ENCODE data around the gene EVA1B. TPM values are rescaled to one million over a fixed set of nuclear protein-coding genes. Genes with fewer than 3 reads are reported as not detected.

EVA1B gene
- total and polyA plus RNA-seq, 10 of the 15 experiments (the other 5 are each of a cell fraction or from before 2014, with no cell fraction given) = 0.15 to 6.4 (median 3.0) TPM; not detected in 2

- TF ChIP-seq IRF4 (IDR thresholded peaks at IDR 0.05; ENCODE audit: low read depth, low read length) (no peak), KDM1A (IDR thresholded peaks at IDR 0.05; ENCODE audit: borderline replicate concordance) (no peak), SPI1 (IDR thresholded peaks at IDR 0.05; ENCODE audit: borderline replicate concordance, insufficient read depth, low read depth, low read length) (no peak)
Observed at GRCh38 chr1:36276688-36277087, 46.8 kb downstream of the EVA1B start (continued).

- Histone ChIP-seq H3K36me3 (ENCODE audit: control insufficient read depth in 2 of 2, insufficient read depth in 2 of 2, low read length in 1 of 2) (peaks cover 7 to 16% of the 10 kb centered on the region in 2 experiments), H2AFZ (ENCODE audit: control insufficient read depth, low read depth, low read length) (no peak overlapping the region), H4K20me1 (ENCODE audit: control insufficient read depth, insufficient read depth) (no peaks in the 10 kb centered on the region), H3K4me2 (ENCODE audit: control insufficient read depth, insufficient read depth) (no peak overlapping the region), H3K27me3 (replicated peaks in 1 of 2; ENCODE audit: control insufficient read depth in 2 of 2, insufficient read depth in 2 of 2, low read length in 1 of 2) (no peaks in the 10 kb centered on the region), H3K4me1 (ENCODE audit: control insufficient read depth, insufficient read depth, low read length) (no peaks in the 10 kb centered on the region), H3K4me3 (no peak overlapping the region), H3K9me3 (replicated peaks; ENCODE audit: control insufficient read depth, insufficient read depth, low read length) (no peaks in the 10 kb centered on the region), H3K27ac (ENCODE audit: control insufficient read depth, insufficient read depth) (no peak overlapping the region), H3K79me2 (ENCODE audit: control insufficient read depth, insufficient read depth, low read length) (peaks cover 9% of the 10 kb centered on the region), H3K9ac (ENCODE audit: control insufficient read depth, insufficient read depth, low read length) (no peak overlapping the region)
- TF ChIP-seq, protein P1, sequence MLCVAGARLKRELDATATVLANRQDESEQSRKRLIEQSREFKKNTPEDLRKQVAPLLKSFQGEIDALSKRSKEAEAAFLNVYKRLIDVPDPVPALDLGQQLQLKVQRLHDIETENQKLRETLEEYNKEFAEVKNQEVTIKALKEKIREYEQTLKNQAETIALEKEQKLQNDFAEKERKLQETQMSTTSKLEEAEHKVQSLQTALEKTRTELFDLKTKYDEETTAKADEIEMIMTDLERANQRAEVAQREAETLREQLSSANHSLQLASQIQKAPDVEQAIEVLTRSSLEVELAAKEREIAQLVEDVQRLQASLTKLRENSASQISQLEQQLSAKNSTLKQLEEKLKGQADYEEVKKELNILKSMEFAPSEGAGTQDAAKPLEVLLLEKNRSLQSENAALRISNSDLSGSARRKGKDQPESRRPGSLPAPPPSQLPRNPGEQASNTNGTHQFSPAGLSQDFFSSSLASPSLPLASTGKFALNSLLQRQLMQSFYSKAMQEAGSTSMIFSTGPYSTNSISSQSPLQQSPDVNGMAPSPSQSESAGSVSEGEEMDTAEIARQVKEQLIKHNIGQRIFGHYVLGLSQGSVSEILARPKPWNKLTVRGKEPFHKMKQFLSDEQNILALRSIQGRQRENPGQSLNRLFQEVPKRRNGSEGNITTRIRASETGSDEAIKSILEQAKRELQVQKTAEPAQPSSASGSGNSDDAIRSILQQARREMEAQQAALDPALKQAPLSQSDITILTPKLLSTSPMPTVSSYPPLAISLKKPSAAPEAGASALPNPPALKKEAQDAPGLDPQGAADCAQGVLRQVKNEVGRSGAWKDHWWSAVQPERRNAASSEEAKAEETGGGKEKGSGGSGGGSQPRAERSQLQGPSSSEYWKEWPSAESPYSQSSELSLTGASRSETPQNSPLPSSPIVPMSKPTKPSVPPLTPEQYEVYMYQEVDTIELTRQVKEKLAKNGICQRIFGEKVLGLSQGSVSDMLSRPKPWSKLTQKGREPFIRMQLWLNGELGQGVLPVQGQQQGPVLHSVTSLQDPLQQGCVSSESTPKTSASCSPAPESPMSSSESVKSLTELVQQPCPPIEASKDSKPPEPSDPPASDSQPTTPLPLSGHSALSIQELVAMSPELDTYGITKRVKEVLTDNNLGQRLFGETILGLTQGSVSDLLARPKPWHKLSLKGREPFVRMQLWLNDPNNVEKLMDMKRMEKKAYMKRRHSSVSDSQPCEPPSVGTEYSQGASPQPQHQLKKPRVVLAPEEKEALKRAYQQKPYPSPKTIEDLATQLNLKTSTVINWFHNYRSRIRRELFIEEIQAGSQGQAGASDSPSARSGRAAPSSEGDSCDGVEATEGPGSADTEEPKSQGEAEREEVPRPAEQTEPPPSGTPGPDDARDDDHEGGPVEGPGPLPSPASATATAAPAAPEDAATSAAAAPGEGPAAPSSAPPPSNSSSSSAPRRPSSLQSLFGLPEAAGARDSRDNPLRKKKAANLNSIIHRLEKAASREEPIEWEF (IDR thresholded peaks at IDR 0.05; ENCODE audit: insufficient replicate concordance, low read depth, low read length) = no peak
- TF ChIP-seq EGR1 (IDR thresholded peaks at IDR 0.05; ENCODE audit: borderline replicate concordance in 1 of 2, low read depth in 2 of 2, low read length in 2 of 2) = no peak
- DNase-seq (ENCODE audit: low read depth, low spot score) (no peak), ATAC-seq (no peak), FAIRE-seq (no peak)
- in situ Hi-C loops (cut with MboI) = no loop called here
- POLR2A ChIA-PET = interaction anchor here (0.6 to 1.0 kb wide), 3 partner anchors 38 to 125 kb away, joined by 3 to 4 read pairs (median 3); partner anchors contain the start of gene TRAPPC3
- RAD21 ChIA-PET (ENCODE audit: unreplicated experiment) = no interaction called here
- no TSS peak for BruUV-seq (replicated peaks)
- 95% methylated on average over 1 of the region's 1 CpG for WGBS (ENCODE audit: insufficient coverage, insufficient replicate concordance, low lambda C conversion rate, missing lambda C conversion rate)
- SMC1A ChIA-PET (ENCODE audit: uncharacterized antibody, unreplicated experiment) = no interaction called here
- intact Hi-C loops (cut with micrococcal nuclease; ENCODE audit: unreplicated experiment) = no loop called here
- CTCF ChIA-PET = interaction anchor here (0.8 to 1.0 kb wide), 3 partner anchors 8 to 11 kb away, joined by 3 to 7 read pairs (median 3); no protein-coding TSS in a partner anchor
Observed at GRCh38 chr1:36274201-36274600, 49.2 kb downstream of the EVA1B start.

Data from GM12878 (cell line).